GM18861 (cell line): ENCODE data around the gene ZBTB16.

Experiments used
- ATAC-seq: cut with Tn5 transposase; IDR thresholded peaks from one replicate; pipeline ENCODE4 v1.9.1; 2021; ENCODE audit not compliant: unreplicated experiment

Gene ZBTB16

DNA sequence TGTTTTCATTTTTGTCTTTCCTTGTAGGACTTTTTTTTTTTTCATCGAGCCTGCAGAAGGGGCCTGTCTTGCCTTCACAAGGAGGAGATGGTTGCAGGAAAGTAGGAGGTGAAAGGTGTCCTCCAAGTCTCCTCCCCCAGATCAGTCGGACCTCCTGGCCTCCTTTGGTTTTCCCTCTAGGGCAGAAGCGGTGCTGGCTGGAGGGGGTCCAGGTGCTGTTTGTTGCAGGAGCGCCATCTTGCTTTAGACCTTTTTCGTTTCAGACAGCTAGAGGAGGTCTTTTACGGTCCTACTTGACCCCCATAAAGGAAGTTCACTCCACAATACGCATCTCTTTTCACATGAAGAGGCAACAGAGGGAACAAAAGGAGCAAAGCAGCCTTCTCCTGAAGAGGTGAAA lies 66.0 kb downstream of the ZBTB16 start:
- no peak for ATAC-seq

DNA sequence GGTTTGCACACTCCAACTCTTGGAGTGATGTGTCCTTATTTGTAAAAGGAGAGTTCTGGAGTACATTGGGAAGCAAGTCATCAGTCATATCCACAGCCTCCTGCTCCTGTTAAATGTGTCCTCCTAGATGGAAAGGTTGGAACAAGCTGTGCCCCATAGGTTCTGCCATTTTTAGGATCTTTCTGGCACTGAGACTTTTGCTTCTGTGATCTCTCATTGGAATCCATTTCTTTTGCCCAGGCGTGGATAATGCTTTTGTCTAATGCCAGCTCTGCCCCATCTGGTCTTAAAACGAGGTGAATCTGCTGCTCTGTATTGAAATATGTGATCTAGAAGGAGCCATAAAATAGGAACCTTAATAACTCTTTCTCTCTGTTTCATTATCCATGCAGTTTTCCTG lies 66.4 kb downstream of the ZBTB16 start:
- ATAC-seq = no peak

DNA sequence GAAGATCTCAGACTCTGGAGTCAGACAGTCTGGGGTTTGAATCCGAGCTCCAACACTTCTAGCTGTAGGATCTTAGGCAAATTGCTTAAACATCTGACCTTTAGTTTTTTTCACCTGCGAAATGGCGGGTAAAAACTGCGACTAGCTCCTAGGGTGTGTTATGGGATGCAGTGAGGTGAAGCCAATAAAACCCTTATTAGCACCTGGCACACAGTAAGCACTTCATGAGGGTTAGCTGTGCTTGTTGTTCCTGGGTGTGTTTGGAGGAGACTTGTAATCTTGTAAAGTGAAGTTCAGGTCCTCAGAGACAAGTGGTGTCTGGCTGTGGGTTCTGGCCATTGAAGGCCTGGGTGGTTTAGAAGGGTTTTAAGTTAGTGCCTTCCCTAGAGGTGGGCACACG lies 68.9 kb downstream of the ZBTB16 start:
- no peak for ATAC-seq

DNA sequence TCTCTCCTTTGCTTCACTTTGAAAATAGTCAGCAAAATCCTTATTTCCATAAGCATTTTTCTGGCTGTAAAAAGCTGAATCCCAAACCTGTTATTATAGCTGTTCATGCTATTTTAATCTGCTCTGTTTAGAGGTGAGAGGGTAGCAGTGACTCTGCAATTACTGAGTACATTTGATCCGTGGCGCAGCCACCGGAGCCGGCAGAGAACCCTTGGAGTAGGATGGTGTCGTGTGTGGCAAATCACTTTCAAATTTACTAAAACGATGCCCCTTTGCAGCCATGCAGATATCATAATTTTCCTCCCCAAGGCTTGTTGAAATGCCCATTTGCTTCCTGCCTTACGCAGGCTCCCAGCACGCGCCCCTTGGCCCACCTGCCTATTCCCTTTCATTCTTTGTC lies 69.6 kb downstream of the ZBTB16 start:
- no peak for ATAC-seq

DNA sequence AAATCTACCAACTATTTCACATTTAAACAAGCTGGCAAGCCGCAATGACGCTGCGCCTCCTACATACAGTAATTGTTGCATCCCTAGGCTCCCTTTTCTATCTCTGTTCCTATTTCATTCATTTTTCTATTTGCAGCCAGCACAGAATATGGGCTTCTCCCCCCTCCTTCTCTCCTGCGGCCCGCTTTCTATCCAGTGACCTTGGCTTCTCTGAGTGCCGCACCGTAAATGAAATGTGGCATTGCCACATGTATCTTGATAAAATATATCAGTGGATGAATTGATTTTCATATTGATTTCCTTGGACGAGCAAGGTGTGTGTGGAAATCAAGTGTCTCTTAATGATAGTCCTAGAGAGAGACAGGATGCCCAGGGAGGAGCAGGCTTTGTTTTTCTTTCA lies 70.2 kb downstream of the ZBTB16 start:
- no peak for ATAC-seq

DNA sequence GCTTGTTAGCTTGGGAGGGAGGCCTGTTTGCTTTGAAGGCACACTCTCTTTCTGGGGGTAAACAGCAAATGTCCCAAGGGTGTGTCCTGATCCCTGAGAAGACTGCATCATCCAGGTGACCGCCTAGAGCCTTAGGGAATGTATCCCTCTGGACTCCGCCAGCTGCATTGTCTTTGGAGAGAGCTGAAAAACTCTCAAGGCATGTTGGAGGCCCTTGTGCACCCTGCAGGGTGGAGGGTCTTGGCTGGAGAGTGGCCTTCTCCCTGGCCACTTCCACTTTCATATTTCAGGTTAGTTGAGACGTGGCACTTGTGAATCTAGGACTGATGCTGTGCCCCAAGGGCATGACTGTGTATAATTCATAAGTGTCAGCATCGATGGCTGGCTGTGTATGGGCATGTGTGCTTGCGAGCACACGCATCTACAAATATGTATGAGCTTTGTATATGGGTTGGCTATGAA lies 70.6 kb downstream of the ZBTB16 start:
- no peak for ATAC-seq

DNA sequence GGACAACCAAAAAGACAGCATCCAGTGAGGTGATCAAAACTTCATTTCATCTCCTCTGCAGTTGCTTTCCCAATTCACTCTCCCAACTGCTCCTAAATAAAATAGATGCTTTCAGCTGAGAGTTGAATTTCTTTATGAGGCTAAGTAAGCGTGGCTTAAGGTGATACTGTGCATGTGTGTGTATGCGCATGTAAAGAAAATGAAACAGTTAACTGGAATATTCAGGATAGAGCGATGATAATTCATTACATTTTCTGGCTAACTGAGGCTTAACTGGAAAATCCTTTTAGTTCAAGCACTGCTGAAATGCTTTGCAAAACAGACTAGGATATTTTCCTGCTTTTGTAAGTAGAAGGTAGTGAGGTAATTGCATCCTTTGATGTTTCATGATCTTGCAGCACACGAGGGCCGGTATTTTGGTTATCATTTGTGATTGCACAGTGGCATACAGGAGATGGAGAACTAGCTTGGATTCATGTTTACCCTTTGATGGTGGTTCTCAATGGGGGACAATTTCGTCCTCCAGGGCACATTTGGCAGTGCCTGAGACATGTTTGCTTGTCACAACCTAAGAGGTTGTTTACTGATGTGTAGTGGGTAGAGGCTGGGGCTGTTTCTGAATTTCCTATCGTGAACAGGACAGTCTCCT lies 71.2 kb downstream of the ZBTB16 start:
- no peak for ATAC-seq

DNA sequence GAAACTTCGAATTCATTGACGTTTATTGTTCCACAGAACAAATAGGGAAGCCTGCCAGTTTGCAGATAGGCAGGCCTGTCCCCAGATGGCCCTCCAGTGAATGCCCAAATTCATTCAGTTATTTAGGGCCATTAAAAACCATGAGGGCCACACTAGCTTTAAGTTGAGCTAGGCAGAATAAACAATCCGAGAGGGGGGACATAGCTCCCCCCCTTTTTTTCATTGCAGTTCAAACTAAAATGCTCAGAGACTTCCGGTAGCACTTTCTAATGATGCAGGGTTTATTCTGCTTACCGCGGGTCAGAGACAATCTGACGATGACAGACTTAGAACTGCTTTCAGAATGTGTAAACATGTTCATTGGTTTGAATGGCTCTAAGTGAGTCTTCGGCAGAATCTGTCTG lies 72.0 kb downstream of the ZBTB16 start:
- no peak for ATAC-seq

DNA sequence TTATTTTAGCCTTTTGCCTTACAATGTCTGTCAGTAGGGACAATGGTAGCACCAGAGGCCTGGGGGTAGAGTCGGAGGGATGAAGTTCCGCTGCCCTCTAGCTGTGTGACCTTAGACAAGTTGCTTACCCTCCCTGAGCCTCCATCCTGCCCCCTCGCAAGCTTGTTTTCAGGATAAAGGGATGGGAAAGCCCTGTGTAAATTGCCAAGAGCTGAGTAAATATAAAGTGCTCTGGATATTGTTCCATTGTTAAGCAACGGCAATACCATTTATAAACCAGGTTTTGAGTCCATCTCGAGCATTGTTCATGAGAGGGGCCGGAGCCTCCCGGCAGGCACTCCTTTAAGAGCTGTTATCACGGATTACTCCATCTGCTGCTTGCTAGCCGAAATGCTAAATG lies 72.9 kb downstream of the ZBTB16 start:
- no peak for ATAC-seq

DNA sequence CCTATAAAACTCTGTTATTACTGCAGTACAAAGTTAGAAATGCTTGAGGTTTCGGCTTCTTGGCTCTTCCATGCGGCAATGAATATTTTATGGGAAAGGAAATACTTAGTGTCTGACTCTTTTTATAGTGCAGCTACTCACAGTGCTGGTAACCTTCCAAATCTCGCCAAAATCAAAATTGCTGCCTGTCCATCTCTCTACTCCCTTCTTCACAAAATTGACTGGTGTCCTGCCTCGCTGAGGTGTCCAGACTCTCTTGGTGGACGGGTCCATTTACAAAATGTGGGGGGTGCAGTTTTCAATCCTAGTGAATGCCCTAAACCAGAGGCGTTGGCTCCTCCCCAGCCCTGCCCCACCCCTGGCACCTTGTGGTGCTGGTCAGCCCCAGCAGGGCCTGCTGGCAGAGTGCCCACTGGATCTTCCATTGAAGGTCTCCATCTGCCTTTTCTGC lies 73.5 kb downstream of the ZBTB16 start:
- ATAC-seq = no peak

DNA sequence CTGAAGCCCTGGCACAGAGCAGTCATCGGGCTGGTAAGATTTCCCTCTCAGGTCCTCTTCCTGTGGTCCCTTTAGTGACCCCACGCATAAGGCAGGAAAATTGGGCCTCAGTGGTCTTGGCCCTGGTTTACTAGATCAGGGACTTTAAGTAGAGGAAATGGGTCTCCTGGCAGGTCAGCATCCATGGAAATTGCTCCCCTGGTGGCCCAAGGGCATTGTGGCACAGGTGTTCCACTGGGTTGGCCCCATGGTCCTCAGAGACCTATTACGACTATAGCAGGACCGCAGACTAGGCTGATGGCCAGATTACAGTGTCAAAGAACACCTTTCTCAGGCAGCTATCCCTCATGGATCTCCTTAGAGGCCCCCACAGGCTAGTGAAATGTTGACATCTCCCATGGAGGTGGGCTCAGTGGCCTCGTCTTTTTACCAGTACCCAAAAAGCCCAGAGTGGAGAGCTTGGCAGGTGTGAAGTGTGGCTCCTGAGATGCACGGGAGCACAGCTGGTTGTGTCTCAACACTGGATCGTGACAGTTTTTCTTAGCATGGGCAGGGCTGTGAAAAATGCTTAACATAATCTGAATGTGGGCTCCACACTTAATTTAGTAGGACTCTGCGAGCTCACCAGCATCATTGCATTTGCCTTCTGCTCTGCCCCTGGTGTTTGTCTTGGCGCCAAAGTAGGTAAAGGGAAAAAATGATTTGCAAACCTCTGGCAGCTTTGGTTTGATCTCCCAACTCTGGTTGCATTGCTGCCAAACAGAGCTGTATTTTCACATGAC lies 74.2 kb downstream of the ZBTB16 start:
- ATAC-seq = no peak

DNA sequence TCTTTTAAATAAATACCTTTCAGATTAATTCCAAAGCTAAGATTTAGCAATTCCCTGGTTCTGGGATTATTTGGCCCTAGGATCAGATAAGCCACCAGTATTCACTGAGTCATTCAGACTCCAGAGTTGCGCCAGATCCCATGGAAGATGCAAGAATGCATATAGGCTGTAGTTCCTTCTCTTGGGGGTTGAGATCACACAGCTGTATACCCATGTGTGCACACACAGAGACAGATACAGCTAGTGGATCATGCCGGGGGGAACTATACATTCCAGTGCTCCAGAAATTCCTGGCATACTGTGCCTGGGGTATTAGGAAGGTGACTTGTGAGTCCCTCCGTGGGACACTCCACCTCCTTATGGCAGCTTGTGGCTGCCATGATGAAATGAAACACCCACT lies 75.4 kb downstream of the ZBTB16 start:
- ATAC-seq = no peak

DNA sequence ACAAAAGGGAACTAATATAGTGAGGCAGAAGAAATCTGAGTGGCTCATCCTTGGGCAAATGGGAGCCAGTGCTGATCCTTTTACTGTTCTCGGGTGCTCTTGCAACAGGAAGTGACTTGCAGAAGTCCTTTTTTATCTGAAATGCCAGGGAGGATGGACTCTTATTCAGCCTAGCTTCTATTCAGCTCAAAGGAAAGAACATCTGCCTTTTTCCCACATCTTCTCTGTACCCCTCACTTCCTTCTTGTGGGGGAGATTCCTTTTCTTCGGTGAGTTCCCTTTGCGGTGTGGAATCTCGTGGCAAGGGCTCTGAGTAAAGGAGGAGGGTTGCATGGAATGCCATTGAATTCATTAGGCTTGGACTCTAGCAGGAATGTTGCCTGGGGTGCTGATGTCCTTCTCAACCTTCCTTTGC lies 76.2 kb downstream of the ZBTB16 start:
- no peak for ATAC-seq

DNA sequence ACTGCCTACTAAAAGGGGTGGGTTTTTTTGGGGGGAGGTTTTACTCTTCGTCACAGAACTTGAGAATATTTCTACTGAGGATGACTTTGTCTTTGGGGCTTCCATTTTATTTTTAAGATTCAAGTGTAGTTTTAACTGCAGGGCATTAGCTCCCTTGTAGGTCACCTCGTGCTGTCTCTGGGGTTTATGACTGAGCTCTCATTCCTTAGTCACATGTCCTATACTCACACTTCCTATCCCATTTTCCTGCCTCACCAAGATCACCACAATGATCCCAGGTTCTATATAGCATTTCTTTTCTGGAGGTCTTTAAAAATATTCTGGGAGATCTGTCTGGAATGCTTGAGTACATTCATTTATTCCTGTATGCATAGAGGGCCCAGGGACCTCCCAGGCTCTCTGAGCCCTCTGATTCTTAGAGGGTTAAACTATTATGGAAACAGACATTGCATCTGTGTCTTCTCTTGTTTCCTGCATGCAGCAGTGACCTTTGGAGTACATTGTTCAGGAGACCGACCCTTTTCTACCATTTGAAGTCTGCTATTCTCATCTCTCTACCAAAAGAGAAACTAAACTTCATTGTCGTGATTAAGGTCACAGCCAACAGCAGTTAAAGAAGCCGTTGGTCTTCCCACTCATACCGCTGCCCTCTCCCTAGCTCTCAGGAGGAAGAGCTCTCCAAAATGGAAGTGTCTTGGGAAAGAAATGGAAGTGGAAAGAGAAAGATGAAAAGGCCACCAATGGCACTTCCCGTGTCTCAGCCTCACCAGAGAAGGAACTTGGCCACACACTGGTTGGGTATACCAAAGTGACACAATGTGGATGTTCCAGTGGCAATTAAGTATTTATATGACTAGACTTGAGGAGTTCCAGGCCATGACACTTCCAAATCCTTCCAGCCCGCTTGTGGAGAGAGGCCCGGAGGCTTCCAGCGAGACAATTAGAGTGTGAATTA lies 77.5 kb downstream of the ZBTB16 start:
- no peak for ATAC-seq

DNA sequence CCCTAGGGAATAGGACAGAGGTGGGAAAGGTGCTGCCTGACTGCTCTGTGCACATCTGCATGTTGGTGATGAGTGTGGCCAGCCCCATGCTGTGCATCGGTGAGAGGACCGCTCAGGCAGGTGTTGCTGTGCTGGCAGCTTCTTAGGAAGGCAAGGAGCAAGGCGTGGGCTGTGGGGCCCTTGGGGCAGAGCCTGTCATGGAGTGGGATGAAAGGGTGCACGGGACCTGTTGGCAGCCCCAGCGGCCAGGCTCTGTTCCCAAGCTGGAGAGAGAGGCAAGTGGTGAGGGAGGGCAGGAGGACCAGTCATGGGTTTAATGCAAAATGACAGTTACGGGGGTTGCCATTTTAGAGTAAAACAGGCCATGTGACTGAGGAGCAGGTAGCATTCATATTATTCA lies 78.3 kb downstream of the ZBTB16 start:
- no peak for ATAC-seq

DNA sequence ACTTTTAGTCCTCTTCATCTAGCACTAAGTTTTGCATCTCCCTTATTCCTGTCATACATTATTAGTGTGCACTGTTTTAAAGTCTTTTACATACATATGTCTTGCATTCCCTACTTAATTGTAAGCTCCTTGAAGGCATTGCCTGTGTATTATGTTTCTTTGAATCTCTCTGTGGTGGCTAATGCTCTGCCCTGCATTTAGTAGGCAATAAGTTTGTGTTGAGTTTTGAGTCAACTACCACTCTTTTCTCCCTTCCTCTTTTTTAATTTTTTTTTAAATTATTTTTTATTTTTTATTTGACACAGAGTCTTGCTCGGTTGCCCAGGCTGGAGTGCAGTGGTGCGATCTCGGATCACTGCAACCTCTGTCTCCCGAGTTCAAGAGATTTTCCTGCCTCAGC lies 78.9 kb downstream of the ZBTB16 start:
- no peak for ATAC-seq

DNA sequence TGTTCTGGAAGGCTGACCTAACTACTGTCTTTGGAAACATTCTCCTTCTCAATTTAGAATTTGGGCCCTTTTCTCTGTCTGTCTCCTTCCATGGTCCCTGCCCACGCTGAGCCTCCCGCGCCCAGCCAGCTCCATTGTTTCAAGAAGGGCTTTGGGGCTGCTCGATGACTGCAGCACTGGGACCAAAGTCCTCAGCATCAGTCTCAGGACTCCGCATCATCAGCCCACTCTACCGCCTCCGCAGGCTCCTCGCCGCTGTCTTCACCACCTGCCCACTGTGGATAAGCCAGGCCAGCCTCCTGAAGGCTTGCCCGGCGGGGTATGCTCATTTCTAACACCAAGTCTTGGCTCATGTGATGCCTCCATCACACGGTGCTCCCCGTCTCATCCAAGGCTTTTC lies 81.3 kb downstream of the ZBTB16 start:
- no peak for ATAC-seq

DNA sequence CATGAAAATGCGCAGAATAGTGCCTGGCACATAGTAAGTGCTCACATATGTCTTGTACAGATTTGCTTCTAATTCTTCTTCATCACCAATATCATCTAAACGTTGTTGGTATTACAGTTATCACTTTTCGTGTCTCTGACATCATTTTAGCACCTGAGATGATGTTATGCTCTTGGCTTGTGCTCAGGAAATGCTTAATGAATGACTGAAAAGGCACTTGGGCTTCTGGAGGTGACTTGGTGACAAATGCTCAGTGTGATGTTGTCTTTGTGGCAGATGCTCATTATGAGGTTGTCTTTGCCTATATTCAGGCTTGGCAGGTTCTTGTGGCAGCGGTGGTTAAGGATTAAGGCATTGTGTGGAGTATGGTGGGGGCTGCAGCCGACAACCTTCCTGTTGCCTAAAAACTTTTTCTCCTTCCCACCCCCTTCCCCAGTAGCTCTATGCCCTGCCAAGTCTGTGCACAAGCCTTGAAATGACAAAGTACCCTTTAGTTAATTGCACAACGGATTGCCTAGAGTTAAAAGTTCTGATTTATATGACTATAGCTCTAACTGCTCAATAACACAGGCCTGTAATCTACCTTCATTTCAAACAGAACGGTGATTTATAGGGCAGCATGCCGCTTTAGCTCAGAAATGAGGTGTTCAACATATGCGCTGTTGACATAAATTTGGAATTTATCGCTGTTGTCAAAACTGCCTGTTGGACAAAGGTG lies 82.5 kb downstream of the ZBTB16 start:
- no peak for ATAC-seq

DNA sequence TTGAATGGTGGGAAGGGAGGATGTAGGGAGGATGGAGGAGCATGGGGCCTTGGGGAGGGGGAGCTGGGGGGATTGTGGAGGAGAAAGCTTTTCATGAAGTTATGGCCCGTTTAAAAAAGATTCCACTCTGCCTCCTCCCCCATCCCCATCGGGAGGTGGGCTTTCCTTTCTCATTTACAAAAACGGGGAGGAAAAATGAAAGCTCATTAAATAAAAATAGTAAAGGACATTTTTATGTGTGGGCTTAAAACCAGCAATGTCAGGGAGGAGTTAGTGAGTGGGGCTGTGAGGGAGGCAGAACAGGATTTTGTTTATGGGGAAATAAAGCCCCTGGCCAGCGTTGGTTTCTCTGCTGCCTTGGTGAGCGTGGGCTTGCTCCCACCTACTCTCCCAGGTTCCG lies 83.2 kb downstream of the ZBTB16 start:
- ATAC-seq = no peak

DNA sequence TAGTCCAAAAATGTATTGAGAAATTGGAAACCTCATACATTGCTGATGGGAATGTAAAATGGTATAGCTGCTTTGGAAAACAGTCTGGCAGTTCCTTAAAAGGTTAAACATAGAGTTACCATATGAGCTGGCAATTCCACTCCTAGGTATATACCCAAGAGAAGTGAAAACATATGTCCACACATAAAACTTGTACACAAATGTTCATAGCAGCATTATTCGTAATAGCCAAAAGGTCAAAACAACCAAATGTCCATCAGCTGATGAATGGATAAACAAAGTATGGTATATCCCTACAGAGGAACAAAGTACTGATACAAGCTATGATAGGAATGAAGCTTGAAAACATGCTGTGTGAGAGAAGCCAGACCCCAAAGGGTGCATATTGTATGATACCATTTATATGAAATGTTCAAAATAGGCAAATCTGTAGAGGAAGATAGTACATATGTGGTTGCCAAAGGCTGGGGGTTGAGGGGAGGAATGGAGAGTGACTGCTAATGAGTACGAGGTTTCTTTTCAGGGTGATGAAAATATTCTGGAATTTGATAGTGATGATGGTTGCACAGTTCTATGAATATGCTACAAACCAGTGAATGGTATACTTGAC lies 85.8 kb downstream of the ZBTB16 start:
- no peak for ATAC-seq
